ENCODE data around the gene CSMD2.

Gene CSMD2

DNA sequence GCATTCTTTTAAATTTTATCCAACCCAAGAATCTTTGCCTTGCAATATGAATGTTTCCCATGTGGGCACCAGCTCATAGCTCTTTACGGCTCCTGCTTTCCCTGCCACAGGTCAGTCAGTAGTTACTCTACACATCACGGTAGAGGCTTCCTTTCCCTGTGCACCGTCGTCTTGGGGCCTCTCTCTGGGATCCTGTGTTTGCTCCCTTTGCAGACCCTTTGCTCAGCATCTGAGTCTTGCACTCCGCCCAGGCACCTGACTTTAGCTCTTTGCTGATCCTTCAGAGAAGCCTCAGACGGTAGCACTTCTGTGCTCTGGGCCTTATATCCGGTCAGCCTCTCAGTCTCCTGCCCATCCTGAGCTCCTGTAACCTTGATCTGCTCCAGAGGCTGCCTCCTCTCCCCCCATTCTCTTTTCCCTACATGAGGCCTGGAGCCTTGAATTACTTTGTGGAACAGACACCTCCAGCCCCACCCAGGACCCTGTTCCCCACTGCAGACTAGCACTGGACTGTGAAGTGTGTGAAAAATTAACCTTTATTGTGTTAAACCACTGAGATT, 484.7 kb downstream of the CSMD2 start:
- no peak for DNase-seq
- ATAC-seq = no peak

DNA sequence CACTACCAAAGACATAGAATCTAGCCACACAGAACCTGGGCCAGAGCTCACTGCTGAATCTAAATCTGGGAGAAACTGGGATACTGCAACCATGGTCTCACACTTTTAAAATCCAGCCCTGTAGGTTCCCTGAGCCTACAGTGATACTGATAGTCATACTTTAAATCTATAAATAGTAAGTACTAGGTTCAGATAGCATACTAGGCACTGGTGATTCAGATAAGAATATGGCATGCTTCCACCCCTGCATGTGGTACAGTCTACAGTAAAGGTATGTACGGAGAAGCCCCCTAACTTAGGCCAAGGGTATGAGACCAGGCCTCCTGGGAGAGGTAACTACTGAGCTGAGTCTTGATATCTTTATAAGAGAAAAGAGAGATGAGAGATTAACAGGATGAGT, 494.5 kb downstream of the CSMD2 start:
- ATAC-seq (no peak), DNase-seq (no peak)

DNA sequence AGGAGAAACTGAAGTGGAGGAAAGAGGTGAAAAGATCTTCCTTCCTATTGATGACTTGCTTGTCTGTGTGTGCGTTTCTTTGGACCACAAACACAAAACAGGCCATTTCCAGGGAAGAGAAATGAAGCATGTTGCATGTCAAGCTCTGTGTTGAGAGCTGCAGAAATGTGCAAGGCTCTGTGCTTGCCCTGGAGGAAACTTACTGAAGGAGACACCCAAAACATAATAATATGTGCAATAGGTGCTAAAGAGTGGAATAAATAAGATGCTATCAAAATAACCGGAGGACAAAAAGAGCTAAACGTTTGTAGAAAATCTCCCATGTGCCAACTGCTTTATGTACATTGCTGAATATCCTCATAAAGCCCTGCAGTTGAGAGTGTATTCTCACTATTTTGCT, 496.3 kb downstream of the CSMD2 start:
- ATAC-seq = no peak
- no peak for DNase-seq

DNA sequence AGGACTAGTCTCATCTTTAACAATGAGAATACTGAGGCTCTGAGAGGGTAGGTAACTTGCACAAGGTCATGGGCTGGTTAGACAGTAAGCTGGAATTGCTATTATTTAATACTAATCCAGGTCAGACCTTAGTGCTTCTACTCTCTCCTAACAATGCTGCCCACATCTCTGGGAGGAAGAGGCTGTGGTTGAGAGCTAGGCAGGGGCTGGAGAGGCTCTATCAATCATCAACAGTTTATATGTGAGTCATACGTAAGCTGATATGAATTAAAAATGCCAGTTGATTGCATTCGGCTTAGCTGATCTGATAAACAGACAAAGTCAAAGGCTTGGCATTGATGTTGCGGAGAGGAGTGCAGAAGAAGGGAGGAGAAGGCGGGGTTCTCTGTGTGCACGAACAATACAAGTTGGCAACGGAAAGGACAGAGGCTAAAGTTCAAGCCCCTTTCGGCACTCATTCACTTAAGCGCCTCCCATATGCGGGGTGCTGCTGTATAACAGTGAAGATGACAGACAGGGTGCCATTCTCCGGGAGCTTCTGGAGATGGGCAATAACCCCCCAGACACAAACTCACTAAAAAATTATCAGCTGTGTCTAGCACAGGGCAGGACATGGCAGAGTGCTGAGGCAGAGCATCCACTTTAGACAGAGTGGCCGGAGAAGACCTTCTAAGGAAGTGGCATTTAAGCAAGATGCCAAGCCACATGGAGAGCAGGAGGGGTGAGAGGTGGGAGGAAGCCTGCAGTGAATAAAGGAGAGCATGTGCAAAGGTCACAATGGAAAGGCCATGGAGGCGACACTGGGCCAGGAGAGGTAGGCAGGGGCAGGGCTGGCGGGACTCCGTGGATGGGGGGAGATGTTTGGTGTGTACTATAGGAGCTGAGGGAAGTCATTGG, 497.4 kb downstream of the CSMD2 start:
- ATAC-seq = no peak
- no peak for DNase-seq

DNA sequence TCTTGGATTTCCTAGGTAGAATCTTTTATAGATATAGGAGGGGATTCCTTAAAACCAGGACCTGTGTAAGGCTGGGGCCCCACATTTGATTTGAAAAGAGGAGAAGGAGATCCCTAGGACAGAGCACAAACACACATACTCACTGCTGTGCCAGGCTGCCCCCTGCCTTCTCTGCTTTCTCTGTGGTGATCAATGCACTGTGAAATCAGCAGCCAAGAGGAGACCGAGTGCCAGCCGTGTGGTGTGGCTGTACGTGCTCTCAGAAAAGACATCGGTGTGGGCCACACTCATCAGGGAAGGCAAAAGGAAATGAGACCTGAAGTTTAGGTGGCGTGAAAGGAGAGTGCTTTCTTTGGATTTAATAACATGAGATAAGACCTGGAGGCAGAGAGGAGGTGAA, 498.4 kb downstream of the CSMD2 start:
- ATAC-seq = no peak
- DNase-seq = no peak

DNA sequence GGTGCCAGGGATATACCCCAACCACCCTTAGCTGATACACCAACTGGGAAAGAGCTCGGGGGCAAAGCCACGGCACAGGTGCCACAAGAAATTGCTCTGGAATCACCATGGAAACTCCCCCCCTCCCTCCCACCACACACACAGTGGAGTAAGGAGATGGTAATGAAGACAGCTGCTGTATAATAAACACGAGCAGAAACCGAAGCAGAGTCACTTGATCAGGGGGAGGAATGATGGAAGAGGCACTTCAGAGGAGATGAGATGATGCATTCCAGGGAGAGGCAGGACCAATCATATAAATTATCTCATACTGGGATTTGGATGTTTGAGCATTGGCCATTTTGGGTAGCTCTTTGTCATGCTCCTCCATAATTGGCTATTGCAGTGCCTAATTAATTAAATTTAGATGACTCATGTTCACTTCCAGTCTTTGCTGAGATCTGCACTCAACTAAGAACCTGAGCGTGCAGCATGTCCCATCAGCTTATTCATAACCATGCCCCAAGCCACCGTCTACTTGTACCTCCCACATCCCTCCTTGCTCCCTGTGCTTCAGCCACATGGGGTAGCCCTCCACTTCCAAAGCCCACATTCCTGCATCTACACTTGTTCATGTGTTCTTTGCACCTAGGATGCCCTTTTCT, 503.1 kb downstream of the CSMD2 start:
- no peak for DNase-seq

DNA sequence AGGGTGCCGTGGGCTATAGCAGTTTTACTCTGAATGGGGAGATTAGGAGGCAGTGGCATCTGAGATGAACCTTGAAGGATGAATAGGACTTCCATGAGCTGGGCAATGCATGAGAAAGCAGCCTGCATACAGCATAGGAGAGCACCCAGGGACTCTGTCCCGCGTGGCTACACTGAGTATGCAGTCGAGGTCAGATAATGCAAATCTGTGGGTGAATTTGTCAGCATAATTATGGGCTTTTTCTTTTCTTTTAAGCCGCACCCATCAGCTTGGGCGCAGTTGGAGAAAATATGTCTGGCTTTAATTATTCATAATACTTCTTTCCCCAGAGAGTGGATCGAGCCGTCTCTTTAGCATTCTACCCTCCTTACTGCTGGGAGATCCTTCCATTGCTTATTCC, 504.1 kb downstream of the CSMD2 start:
- DNase-seq (no peak), ATAC-seq (no peak)

More for the DNA sequence above, 503.1 kb downstream of the CSMD2 start:
- no peak for ATAC-seq

DNA sequence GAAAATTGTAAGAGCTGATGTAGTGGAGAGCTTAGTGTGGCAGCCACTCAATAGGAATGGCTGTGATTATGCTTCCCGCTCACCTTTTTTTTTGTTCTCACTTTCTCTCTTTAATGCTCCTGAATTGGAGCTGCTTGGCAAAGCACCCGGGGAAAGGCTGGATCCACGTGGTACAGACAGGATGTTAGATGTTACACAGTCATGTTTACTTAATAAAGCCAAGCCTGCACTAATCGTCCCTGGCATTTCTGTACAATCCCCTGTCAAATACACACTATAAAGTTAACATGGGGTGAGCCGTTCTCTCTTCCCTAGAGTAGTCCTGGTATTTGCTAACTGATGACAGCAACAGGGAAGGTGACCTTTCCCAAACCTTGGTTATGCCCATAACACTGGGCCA, 504.8 kb downstream of the CSMD2 start:
- no peak for DNase-seq
- no peak for ATAC-seq

DNA sequence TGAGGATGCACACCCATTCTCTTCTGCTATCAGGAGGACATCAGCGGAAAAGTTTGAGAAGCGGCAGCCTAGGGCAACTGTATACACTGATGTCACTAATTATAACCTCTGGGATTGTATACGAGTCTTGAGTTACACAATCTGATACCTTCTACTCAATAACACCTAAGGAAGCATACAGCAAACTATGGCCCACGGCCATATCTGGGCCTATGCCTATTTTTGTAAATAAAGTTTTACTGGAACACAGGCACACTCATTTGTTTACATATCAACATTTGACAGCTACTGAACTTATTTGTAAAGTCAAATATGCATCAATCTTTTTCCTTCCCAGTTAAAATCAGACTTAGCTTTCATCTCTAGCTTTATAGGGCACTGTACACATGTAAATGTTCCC, 505.4 kb downstream of the CSMD2 start:
- ATAC-seq = no peak
- DNase-seq = no peak

DNA sequence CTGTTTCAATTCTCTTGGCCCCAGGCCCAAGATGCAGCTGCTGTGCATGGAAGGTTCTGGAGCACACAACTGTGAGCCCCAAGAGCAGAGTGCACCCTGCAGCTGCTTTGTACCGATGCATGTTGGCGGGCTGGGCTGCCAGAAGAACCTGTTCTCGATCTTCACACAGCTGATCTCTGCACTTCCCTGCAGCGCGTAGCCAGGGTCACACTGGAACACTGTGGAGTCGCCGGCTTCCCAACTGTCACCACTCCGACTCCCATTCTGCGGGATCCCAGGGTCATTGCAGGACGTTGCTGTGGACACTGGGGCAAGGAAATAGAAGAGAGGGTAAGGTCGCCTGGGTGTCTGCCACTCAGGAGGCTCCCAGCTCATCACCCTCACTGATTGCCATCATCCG, 507.2 kb downstream of the CSMD2 start:
- ATAC-seq (no peak), DNase-seq (no peak)

DNA sequence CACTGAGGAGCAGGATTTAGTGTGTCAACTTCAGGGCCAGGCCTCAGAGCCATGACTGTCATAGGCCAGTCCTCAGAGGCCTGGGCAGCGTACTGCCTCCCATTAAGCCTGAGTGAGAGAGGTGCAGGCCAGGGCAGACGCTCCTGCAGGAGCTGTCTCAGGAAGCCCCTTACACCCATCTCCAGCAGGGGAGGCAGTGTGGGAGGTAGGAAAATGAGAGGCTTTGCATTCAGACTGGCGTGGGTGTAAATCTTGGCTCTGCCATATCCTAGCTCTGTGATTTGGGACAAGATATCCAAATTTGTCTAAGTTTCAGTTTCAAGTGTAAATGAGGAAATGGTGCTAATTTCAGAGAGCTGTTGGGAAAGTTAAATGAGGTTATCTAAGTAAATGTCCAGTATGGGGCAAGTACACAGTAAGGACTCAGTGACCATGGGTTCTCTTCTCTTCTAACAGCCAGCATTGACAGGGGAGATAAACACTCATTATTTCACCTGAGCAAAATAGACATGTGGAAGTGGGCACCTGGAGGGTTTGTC, 508.5 kb downstream of the CSMD2 start:
- no peak for DNase-seq
- ATAC-seq = no peak

DNA sequence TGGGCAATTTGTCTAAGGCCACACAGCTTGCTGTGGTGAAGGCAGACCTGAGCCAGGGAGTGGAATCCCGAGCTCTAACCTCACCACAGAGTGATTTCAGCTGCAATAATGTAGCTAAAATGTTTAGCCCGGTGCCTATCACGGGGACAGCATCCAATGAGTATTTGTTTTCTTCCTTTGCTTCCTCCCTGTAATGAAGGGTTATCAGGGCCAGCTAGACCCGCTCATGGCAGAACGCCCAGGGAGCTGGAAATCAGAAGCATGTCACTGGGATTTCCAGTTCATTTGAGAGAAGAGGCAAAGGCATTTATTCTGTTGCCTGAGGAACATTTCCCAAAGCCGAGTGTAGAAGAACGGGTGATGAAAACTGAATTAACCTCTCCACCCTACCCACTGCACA, 509.5 kb downstream of the CSMD2 start:
- no peak for ATAC-seq
- no peak for DNase-seq

DNA sequence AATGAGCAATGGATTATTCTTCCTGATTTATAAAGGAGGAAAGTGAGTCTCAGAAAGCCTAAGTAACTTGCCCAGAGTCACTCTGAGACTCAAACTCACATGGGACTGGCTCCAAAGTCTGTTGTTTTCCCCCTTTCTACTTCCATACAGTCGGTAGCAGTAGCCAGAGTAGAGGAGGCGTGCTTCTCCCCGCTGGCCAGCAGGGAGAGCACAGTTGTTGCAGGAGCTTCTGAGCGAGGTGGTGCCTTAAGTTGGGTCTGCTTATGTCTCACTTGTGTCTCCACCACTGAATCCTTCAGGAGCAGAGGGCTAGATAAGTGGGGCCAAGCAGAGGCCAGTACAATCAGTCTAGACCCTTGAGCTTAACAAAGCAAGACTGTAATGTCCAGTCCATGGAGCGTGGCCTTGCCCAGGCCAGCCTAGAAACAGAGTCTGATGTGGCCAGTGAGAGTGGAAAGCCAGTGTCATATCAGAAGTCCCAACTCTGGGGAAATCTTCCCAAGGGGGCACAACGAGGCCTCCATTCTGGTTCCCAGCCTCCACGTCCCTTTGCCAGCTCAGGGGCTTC, 510.7 kb downstream of the CSMD2 start:
- DNase-seq (no peak), ATAC-seq (no peak)

DNA sequence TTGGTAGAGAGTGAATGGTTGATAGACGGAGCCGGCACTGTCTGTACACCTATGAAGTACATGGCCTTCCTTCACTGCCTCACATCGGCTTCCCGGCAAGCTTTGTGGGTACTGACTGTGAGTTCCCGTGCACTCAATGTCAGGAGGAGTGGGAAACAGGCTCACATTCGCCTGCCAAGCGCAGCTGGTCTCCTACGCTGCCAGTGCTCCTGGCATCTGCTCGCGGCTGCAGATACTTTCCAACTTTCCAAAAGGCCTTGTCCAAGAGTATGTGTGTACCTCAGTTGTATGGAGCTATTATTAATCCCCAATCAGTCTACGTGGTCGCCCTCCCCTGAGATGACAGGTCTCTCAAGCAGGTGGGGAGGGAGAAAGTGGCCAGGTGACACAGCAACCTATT, 511.8 kb downstream of the CSMD2 start:
- no peak for DNase-seq
- no peak for ATAC-seq

DNA sequence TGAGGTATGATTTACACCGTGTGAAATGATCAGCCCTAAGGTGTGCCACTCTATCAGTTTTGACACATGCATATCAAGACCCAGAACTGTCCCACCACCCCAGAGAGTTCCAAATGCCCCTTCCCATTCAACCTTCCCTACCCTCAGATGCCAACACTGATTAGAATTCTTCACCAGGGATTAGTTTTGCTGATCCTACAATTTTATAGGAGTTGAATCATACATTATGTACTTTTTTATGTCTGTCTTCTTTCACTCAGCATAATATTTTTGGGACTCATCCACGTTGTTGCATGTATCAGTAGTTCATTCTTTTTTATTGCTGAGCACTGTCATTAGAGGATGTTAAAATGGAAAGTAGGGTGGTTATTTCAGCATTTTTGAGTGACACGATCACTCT, 514.3 kb downstream of the CSMD2 start:
- ATAC-seq (no peak), DNase-seq (no peak)

DNA sequence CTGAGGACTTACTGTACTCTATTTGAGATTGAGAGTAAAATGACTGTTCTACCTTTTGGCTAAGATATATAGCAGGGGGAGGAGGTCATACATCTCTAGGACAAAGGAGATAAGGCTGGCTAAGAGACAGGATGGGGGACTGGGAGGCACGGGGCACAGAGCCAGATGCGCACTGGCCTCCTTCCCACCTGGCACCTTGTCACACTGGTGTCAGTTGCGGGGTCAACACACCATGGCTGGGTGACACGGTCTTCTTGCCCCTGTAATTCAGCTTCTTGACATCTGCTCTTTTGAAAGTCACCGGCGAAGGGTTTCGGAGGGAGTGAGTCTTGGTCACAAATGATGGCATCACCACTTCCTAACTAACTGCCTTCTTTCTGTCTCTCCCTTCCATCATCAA, 515.3 kb downstream of the CSMD2 start:
- DNase-seq (no peak), ATAC-seq (no peak)

DNA sequence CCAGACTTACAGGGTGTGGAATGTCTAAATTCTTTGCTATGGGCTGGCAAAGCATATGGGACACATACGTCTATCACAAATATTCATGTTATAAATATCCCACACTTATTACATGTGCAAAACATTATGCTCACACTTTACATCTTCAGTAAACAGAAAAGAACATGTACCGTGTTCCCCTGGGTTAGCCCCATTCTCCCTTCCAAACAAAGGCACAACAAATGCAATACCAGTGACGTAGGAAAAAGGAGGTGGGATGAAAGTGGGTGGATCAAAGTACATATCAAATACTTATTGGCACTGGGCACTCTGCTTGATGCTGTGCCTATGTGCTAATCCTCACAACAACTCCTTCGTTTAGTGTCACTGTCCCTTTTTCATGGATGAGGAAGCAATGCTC, 521.8 kb downstream of the CSMD2 start:
- DNase-seq (no peak), ATAC-seq (no peak)

DNA sequence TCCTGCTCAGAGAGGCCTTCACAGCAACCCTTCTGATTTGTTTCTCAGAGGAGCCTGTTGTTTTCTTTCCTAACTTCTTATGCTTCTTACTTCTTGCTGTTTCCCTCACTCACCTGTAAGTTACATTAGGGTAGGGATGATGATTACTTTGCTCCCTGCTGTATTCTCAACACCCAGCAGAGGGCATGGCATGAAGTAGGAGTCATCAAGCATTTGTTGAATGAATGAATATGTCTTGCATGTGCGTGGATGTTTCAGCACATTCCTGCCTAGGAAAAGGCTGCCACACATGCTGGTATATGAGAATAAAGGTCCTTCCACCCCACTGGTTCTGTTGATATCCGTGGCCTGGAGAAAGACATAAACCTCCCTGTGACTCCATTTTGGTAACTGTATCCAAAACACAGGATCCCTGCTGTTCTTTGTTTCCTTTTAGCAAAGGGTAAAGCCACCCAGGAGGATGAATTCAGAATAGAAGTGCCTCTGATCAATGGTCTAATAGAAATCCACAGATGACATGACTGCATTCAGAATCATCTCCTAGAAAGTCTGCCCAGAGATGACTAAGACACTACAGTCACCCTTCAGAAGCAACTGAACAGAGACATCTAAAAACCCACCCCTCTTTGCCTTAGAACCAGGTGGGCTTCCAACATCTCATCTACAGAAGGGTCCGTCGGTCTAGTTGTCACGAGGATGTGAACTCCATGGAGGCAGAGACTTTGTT, 523.8 kb downstream of the CSMD2 start:
- ATAC-seq (no peak), DNase-seq (no peak)

DNA sequence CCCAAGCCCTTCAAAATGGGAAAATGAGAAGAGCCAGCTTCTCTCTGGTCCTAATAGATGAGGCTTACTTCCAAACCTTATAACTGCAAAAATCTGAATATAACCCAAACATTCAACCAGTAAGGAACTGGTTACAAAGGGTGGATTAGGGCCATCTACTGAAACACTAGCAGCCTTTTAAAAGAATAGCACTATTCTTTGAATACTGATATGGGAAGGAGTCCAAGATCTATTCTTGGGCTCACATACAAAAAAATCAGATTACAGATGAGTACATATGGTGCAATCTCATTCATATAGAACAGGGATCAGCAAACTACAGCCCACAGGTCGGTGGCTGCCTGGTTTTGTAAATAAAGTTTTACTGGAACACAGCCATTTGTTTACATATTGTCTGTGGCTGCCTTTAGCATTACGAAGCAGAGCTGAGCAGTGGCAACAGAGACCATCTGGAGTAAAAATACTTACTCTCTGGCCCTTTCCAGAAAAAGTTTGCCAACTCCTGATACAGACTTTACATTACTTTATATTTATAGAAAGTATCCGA, 524.8 kb downstream of the CSMD2 start:
- DNase-seq (no peak), ATAC-seq (no peak)

DNA sequence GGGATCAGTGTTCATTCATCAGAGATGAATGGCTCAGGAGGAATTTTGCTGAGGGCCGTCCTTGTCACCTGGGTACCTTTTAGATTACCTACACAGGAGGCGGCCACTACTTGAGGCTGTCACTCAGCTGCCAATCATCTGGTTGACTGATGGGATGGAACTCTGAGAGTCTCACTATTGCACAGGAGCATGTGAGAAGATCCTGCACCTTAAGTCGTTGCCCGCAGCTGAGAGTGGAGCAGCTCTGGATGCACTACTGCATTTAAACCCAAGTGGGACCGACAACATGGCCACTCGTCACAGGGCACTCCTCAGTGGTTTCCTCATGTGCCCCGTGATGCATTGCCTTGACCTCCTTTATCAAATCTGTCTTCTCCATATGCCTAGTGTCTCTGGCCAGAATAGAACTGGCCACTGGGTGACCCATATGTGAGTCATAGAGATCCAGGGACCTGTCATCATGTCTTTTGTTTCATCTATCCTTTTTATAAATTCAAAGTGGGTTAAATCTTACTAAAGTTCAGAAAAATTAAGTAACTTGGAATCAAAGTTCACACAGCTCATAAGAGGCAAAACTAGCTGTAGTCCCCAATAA, 527.1 kb downstream of the CSMD2 start:
- DNase-seq (no peak), ATAC-seq (no peak)

DNA sequence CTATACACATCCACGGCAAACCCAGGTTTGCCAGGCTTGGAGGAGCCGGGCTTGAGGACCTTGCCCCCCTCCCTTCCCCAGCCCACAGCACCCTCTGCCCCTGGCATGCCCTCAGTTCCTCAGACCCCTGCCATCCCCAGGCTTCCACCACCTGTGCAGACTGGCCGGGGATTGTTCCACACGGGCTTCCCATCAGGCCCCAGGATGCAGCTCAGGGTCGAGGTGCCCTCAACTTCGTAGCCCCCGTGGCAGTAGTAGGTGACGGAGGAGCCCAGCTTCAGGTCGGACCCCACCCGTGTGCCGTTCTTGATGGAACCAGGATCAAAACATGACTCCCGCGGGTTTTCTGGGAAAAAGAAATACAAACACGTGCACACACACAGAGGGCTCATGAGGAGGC, 528.8 kb downstream of the CSMD2 start:
- DNase-seq = no peak
- no peak for ATAC-seq
